Ishikawa (cell line): ENCODE data around the gene BDNF.

ENCODE experiments used
- EGR1 ChIP-seq: IDR thresholded peaks from 2 replicates; pipeline ENCODE4 v1.6.1; 2012
- EP300 ChIP-seq: IDR thresholded peaks from 2 replicates; pipeline ENCODE4 v1.6.1; 2012; ENCODE audit warnings: borderline replicate concordance
- NFIC ChIP-seq: IDR thresholded peaks from 2 replicates; pipeline ENCODE4 v1.6.1; 2012
- RAD21 ChIP-seq: IDR thresholded peaks from 2 replicates; pipeline ENCODE4 v1.6.1; 2012; ENCODE audit warnings: low read depth
- TCF12 ChIP-seq: IDR thresholded peaks from 2 replicates; pipeline ENCODE4 v1.6.1; 2012; ENCODE audit warnings: low read depth
- YY1 ChIP-seq: IDR thresholded peaks from 2 replicates; pipeline ENCODE4 v1.6.1; 2012; ENCODE audit warnings: low read depth
- ZBTB7A ChIP-seq: IDR thresholded peaks from 2 replicates; pipeline ENCODE4 v1.6.1; 2012; ENCODE audit warnings: low read depth
- TF ChIP-seq, protein P1 (sequence below): IDR thresholded peaks from 2 replicates; pipeline ENCODE4 v1.6.1; 2012
- TF ChIP-seq, protein P2 (sequence below): IDR thresholded peaks from 2 replicates; pipeline ENCODE4 v1.6.1; 2012; ENCODE audit warnings: low read depth, mild to moderate bottlenecking

DNA sequence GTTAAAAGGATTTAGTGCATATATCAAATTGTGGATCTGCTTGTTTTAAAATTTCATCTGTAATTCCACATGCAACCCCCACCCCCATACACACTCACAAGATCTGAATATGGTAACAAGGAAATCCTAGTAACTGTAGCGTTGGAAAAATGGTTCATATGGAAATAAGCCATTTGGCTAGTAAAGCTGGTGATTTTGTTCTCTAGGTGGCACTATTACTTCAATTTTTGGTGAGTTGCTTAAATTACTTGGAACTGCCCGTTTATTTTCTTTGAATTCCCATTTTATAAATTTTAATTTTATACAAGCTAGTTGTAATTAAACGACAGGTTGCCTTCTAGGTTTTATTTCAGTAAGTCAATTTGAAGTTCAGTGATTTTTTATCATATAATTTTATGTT, 5.3 kb downstream of the BDNF start:
- TF ChIP-seq, protein P1, sequence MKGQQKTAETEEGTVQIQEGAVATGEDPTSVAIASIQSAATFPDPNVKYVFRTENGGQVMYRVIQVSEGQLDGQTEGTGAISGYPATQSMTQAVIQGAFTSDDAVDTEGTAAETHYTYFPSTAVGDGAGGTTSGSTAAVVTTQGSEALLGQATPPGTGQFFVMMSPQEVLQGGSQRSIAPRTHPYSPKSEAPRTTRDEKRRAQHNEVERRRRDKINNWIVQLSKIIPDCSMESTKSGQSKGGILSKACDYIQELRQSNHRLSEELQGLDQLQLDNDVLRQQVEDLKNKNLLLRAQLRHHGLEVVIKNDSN, result no peak
- TF ChIP-seq TCF12, result no peak
- TF ChIP-seq NFIC, result no peak
- TF ChIP-seq, protein P2, sequence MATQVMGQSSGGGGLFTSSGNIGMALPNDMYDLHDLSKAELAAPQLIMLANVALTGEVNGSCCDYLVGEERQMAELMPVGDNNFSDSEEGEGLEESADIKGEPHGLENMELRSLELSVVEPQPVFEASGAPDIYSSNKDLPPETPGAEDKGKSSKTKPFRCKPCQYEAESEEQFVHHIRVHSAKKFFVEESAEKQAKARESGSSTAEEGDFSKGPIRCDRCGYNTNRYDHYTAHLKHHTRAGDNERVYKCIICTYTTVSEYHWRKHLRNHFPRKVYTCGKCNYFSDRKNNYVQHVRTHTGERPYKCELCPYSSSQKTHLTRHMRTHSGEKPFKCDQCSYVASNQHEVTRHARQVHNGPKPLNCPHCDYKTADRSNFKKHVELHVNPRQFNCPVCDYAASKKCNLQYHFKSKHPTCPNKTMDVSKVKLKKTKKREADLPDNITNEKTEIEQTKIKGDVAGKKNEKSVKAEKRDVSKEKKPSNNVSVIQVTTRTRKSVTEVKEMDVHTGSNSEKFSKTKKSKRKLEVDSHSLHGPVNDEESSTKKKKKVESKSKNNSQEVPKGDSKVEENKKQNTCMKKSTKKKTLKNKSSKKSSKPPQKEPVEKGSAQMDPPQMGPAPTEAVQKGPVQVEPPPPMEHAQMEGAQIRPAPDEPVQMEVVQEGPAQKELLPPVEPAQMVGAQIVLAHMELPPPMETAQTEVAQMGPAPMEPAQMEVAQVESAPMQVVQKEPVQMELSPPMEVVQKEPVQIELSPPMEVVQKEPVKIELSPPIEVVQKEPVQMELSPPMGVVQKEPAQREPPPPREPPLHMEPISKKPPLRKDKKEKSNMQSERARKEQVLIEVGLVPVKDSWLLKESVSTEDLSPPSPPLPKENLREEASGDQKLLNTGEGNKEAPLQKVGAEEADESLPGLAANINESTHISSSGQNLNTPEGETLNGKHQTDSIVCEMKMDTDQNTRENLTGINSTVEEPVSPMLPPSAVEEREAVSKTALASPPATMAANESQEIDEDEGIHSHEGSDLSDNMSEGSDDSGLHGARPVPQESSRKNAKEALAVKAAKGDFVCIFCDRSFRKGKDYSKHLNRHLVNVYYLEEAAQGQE, result no peak
- TF ChIP-seq RAD21, result peak; percentile 63
- no peak for TF ChIP-seq ZBTB7A
- no peak for TF ChIP-seq YY1
- TF ChIP-seq EP300, result no peak
- TF ChIP-seq EGR1, result no peak
